MG63 (cell line): ENCODE data around the gene EXOSC7. TPM values are rescaled to one million over a fixed set of nuclear protein-coding genes. Genes with fewer than 3 reads are reported as not detected.
"Not testable (repeated sequence)": the region's sequence is repeated elsewhere in the genome, so short reads cannot be mapped to it uniquely, and the experiment has no call there.

Source experiments
- DNase-seq: peaks from one replicate; pipeline ENCODE4 v3.0.0-alpha.2; 2020
- H3K27me3 ChIP-seq: fragments of 250-450 bp; sonication (Bioruptor Pico); 2 replicates; pipeline ENCODE4 v1.5.1; 2020; ENCODE audit warnings: mild to moderate bottlenecking, moderate library complexity
- H3K36me3 ChIP-seq: fragments of 250-450 bp; sonication (Bioruptor Pico); 2 replicates; pipeline ENCODE4 v1.5.1; 2020; ENCODE audit warnings: mild to moderate bottlenecking, moderate library complexity
- H3K4me3 ChIP-seq: fragments of 250-450 bp; sonication (Bioruptor Pico); 2 replicates; pipeline ENCODE4 v1.5.1; 2020; ENCODE audit warnings: mild to moderate bottlenecking, moderate library complexity
- H3K9me3 ChIP-seq: fragments of 250-450 bp; sonication (Bioruptor Pico); 2 replicates; pipeline ENCODE4 v1.5.1; 2020; ENCODE audit warnings: mild to moderate bottlenecking, moderate library complexity
- total RNA-seq: library from RNA; depleted of rRNA; stranded (reverse); fragments of >200 nt; shearing (Covaris generic); gene quantifications from 2 replicates; pipeline ENCODE4 v1.2.3, GENCODE V29; 2014; ENCODE audit warnings: low replicate concordance; rRNA removed

The EXOSC7 gene
- 22.4 and 44.3 TPM in 2 replicates for total RNA-seq

DNA sequence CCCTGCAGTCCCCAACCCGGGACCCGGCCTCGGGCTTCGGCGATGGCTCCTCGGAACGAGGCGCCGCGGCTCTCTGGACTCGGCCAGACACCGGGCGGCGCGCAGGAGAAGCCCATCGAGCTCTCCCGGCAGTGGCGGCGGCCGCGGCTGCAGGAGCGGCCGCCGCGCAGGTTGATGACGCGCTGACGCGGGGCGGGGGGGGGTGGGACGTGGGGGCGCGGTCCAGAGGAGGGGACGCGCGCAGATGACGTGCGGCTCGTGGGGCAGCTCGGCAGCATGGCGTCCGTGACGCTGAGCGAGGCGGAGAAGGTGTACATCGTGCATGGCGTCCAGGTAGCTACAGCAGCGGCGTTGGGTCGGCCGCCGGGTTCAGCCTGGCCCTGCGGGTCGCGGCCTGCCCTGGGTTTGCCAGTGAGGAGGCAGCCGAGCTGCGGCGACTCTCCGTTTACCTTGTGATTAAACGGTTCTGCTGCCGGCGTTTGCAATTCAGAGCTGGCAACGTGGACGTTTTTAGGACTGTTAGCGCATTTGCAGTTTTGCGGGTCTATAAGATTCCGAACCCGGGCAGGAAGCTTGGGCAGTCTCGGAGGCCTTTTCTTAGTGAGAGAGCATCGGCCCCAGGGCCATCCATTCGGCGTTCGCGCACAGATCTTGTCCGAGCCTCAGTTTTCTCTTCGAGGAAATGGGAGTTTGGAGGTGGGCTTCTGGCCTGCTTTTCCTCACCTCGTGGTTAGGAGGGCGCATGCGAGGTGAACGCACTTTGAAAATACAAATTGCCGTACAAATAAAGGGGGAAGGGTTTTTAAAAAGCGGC, at the start of gene EXOSC7, which contains the start of gene ZDHHC3:
Gene EXOSC7 (plus strand): TSS at position 243 of the 814 bp plus-strand sequence. CDS start 34 bp downstream, at position 277.
Gene ZDHHC3 (minus strand): TSS at position 173 of the 814 bp plus-strand sequence. CDS start 16,738 bp downstream, outside the sequence.
- H3K9me3 ChIP-seq, result no peaks in the 10 kb centered on the region
- peak; percentile 76 for DNase-seq
- H3K36me3 ChIP-seq, result no peaks in the 10 kb centered on the region
- H3K4me3 ChIP-seq, result peak within 1 kb of the TSS; percentile 92
- H3K27me3 ChIP-seq, result no peaks in the 10 kb centered on the region

DNA sequence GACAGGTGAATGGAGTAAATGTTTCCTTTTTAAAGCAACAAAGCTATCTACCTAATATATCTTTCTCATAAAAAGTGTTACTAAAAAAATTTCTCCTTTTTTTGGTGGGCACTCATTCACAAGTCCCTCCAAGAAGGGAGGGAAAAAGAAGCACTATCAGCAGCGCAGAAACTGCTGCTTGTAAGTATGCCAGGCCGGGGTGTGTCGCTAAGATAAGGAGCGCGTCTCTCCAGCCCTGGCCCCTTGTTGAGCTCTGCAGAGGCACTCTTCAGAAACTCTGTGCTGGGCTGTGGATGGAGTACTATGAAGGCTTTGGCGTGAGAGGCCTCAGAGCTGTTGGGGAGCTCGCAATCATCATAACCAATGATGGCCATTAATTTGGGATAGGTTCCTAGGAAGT, 49.1 kb upstream of the EXOSC7 start:
- no peak overlapping the region for H3K4me3 ChIP-seq
- H3K27me3 ChIP-seq, result no peaks in the 10 kb centered on the region
- no peaks in the 10 kb centered on the region for H3K36me3 ChIP-seq
- no peak for DNase-seq
- no peaks in the 10 kb centered on the region for H3K9me3 ChIP-seq

DNA sequence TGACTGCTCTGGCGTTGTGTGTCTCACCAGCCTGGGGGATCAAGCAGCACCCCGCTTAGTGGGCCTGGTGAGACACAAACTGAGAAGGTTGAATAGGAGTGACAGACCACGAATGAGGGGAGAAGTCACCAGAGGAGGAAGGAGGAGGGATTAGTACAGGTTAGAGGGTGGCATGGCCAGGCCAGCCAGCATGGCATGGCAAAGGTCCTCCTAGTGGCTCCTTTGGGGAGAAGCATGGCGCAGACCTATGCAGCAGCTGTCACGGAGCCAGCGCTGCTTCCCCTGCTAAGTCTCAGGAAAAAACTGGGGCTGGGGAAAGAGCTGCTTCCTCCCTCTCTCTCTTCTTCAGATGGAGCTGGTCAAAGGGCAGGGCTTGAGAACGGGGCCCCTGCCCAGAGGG, 48.7 kb upstream of the EXOSC7 start:
- H3K9me3 ChIP-seq, result no peaks in the 10 kb centered on the region

DNA sequence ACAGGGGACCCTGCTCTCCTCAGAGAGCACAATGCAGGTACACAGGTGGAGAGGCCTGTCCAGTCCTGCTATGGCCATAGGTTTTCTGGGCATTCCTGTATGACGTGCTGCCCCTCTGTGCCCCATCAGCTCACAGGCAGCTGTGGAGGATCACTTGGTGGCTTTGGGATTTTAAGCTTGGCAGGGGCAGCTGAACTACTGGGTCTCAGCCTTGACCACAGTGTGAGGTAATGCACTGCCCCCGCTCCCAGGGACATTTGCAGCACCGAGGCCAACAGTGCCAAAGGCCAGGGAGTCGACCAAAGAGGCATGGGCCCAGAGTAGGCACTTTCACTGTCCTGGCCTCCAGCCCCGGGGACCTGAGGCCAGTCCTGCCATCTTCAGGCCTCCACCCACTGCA, 46.3 kb upstream of the EXOSC7 start:
- DNase-seq, result no peak
- Histone ChIP-seq H3K36me3 (no peaks in the 10 kb centered on the region), H3K27me3 (no peaks in the 10 kb centered on the region), H3K4me3 (no peak overlapping the region), H3K9me3 (no peaks in the 10 kb centered on the region)

More for the DNA sequence above, 48.7 kb upstream of the EXOSC7 start:
- Histone ChIP-seq H3K27me3 (no peaks in the 10 kb centered on the region), H3K4me3 (no peak overlapping the region), H3K36me3 (no peaks in the 10 kb centered on the region)
- no peak for DNase-seq

DNA sequence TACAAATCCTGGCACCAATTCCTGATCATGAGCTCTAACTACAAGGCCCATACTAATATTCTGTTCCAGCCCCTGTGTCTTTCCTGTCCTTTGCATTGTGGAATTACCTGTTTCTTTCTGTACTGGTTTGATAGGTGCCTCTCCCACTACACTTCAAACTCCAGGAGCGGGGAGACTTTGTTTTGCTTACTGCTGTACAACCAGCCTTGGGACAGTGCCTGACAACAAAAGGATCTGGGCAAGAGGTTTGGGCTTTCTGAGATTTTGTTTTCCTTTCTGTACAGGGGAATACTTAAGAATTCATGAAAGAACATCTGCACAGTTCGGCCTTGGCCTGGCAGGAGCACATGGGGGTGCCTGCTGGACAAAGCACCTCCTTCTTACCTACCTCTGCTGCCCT, 45.1 kb upstream of the EXOSC7 start:
- Histone ChIP-seq H3K4me3 (no peak overlapping the region), H3K27me3 (no peaks in the 10 kb centered on the region), H3K9me3 (no peaks in the 10 kb centered on the region), H3K36me3 (no peaks in the 10 kb centered on the region)
- DNase-seq, result no peak

DNA sequence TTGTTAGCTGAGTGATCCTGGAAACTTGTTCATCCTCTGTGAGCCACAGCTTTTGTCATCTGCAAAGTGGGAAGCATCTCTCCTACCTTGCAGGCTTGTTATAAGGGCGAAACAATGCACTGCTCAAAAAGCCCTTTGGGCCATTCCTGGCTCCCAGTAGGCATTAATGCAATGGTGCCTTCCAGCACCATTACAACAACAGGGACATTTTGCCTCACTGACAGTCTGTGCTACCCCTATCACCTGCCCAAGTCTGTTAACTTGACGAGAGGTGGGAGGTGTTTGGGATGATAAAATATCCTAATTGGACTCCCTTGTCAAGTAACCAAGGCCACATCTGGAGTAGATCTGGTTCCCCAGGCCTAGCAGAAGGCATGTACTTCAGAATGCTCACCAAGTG, 44.3 kb upstream of the EXOSC7 start:
- DNase-seq, result no peak
- Histone ChIP-seq H3K9me3 (no peaks in the 10 kb centered on the region), H3K4me3 (no peak overlapping the region), H3K36me3 (no peaks in the 10 kb centered on the region), H3K27me3 (no peaks in the 10 kb centered on the region)

DNA sequence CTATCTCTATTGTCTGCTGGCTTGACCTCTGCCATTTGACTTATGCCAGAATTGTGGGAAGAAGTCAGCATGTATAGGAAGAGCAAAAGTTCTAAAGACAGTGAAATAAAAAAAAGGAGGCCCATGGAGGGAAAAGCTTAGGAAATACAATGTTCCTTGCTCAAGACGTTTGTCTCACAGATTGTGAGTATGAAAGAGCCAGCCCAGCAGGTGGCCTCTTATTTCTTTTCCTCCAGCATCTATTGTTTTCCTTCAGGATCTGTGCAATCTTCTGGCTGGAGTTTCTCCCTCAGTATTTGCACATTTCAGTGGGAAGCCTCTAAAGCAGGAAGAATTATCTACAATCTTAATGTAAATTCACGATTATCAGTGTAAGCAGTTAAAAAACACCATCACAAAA, 43.8 kb upstream of the EXOSC7 start:
- no peaks in the 10 kb centered on the region for H3K36me3 ChIP-seq
- DNase-seq, result no peak
- H3K9me3 ChIP-seq, result no peaks in the 10 kb centered on the region
- H3K4me3 ChIP-seq, result no peak overlapping the region
- no peaks in the 10 kb centered on the region for H3K27me3 ChIP-seq

DNA sequence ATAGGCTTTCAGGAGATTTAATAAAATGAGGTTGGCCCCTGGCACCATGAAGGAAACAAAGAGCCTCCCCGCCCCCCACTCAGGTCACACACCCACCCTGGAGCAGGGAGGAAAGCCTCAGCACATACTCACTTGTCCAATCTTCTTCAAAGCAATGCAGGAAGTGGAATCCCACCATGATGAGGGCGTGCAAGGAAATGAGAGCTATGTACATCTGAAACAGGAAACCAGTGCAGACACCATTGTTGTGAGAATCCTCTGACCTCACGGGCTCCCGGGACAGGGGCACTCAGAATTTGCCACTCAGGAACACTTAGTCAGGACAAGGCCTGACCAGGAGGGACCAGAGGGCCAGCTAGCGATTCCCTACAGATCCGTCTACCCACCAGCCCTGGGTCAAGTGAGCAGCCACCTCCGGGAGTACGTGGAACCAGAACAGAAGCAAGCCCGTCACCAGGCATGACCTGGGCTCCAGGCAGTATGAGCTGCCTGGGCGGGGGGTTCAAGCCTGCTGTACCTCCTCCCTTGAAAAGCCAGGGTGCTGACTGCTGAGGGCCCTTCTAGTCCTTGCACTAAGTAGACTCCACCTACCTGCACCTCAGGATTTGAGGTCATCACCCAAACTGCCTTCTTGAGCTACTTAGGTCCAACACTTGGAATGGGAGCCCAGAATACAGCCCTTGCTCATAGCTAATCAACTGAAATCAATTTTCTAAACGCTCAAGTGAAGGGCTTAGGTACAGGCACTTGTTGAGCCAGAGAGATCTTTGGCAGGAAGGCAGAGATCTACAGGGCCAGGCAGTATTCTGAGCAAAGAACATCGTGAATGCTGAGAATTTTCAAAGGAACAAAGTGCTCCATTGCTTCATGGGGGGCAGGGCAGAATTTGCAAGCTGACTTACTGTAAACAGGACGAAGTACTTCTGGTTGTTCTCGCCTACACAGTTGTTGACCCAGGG, 42.8 kb upstream of the EXOSC7 start:
- H3K4me3 ChIP-seq, result no peak overlapping the region
- no peaks in the 10 kb centered on the region for H3K36me3 ChIP-seq
- no peaks in the 10 kb centered on the region for H3K27me3 ChIP-seq
- no peaks in the 10 kb centered on the region for H3K9me3 ChIP-seq
- no peak for DNase-seq

DNA sequence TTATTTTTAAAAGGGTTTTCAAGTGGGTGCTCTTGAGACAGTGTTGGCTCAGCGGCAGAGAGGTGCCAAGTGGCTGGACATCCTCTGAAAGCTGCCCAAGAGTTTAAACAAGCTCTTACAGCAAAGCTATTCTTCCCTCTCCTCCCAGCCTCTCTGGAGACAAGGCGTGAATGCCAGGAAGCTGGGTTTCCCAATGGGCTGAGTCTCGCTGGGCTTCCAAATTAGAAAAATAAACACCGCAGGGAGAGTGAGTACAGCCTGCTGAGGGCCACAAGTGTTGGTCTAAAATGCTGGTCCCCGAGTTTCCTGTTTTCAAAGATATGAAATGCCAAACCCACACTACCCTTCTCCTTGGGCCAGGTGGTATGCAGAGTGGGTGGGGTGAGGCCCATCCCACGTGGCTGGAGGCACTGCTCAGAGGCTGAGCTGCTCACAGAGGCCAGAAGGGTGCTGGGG, 36.4 kb upstream of the EXOSC7 start:
- DNase-seq, result peak; percentile 18

DNA sequence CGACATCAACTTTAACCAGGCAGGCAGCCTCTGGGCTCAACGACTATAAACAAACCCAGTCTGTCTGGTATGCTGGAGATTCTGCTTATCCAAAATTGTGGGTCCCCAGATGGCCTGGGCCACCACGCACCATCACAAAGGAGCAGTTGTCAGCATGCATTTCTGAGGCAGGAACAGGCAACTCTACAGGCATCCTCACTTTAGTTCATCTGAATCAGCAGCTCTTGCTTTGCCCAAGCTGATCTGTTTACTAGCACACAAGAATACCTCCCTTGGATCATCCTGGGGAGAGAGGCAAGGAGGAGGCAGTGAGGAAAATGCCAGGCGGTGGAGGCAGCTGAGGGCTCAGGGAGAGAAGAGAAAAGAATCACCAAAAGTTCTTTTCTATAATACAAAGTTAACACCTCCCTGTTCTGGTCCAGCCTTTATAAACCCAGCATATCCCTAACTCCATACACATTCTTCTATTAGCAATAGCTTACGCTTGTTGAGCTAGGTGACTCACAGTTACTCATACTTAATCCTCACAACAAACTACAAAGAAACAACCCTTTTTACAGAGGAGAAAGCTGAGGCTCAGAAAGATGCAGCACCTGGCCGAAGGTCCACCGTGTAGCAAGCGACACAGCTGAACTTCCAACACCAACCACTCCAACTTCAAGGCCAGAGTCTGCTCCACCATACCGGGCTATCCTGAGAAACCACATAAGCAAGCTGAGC, 33.7 kb upstream of the EXOSC7 start:
- H3K4me3 ChIP-seq, result no peak overlapping the region
- no peaks in the 10 kb centered on the region for H3K36me3 ChIP-seq
- H3K9me3 ChIP-seq, result no peaks in the 10 kb centered on the region
- H3K27me3 ChIP-seq, result no peaks in the 10 kb centered on the region
- DNase-seq, result no peak

More for the DNA sequence above, 36.4 kb upstream of the EXOSC7 start:
- Histone ChIP-seq H3K9me3 (no peaks in the 10 kb centered on the region), H3K4me3 (no peak overlapping the region), H3K36me3 (no peaks in the 10 kb centered on the region), H3K27me3 (no peaks in the 10 kb centered on the region)

DNA sequence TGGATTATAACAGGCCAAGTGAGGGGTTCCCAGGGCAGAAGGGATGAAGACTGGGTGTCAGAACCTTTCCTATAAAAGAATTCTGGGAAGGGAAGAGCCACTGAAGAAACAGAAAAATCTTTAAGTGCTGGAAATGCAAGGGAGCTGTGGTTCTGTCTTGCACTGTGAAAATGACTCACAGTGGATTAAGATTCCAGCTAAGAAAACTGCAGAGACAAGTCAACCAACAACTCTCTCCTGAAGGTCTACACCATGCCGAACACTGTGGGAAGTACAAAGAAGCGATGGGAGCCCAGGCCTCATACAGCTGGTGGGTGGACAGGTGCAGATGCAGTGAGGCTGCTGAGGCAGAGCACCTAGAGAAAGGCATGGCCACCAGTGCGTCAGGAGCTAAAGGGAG, 27.8 kb upstream of the EXOSC7 start:
- Histone ChIP-seq H3K36me3 (no peaks in the 10 kb centered on the region), H3K9me3 (no peaks in the 10 kb centered on the region), H3K4me3 (no peak overlapping the region), H3K27me3 (no peaks in the 10 kb centered on the region)
- DNase-seq, result no peak

DNA sequence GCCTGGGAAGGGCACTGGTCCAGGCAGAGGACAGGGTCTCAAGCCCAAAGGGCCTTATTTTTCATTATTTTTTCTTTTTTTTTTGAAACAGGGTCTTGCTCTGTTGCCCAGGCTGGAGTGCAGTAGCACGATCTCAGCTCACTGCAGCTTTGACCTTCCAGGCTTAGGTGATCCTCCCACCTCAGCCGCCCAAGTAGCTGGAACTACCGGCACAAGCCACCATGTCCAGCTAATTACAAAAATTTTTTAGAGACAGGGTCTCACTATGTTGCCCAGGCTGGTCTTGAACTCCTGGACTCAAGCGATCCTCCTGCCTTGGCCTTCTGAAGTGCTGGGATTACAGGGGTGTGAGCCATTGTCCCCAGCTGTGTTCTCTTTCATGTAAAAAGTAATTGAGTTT, 26.3 kb upstream of the EXOSC7 start:
- H3K4me3 ChIP-seq, H3K27me3 ChIP-seq, DNase-seq: not testable (repeated sequence)

DNA sequence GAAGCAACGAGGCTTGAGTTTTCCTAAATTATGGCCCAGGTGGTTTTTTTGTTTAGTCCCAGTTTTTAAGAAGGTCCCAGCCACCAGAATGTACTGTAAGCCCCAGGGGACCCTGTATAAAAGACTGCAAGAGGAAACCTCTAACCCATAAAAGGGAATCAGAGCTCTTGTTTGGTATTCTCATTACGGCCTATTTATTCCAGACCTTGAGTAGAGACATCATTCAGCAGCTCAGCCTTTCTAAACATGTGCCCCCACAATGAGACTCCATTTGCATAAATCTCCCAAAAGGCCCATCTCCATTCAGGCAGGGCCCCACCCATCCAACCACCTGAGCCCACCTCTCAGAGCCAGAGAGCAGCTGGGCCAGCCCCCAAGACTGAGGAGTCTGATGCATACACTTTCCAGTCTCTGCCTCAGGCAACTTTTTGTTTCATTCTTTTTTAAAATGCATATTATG, 25.7 kb upstream of the EXOSC7 start:
- Histone ChIP-seq H3K27me3 (no peaks in the 10 kb centered on the region), H3K4me3 (no peak overlapping the region), H3K9me3 (no peaks in the 10 kb centered on the region), H3K36me3 (no peaks in the 10 kb centered on the region)
- no peak for DNase-seq

More for the DNA sequence above, 26.3 kb upstream of the EXOSC7 start:
- H3K36me3 ChIP-seq, H3K9me3 ChIP-seq: not testable (repeated sequence)

DNA sequence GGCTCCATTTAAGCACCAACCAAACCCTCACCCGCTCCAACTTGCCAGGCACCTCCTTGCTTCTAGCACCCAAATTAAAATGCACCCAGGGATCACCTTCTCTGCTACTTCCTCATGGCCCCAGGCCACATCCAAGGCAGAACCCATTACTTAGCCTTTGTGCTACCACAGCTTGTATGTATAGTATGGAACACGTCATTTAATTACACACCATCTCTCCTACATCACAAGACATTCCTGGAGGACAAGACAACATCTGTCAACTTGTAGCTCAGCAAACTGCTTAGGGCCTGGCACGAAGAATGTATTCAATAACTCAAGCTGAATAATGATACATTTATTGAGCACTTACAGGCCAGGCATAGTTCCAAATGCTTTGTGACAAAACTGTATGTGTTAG, 23.4 kb upstream of the EXOSC7 start:
- Histone ChIP-seq H3K27me3 (no peaks in the 10 kb centered on the region), H3K4me3 (no peak overlapping the region), H3K36me3 (no peaks in the 10 kb centered on the region), H3K9me3 (no peaks in the 10 kb centered on the region)
- no peak for DNase-seq

DNA sequence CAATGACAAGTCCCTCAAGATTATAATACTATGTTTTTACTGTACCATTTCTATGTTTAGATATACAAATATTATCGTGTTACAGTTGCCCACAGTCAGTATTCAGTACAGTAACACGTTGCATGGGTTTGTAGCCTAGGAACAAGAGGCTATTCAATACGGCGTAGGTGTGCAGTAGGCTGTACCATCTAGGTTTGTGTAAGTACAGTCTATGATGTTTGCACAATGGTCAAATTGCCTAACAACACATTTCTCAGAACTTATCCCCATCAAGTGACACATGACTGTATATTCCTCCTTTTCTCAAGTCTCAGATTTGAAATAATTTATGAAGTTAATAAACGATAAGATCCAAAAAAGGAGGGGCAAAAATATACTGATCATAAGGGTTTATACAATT, 21.7 kb upstream of the EXOSC7 start:
- Histone ChIP-seq H3K36me3 (no peaks in the 10 kb centered on the region), H3K4me3 (no peak overlapping the region), H3K9me3 (no peaks in the 10 kb centered on the region), H3K27me3 (no peaks in the 10 kb centered on the region)
- no peak for DNase-seq

DNA sequence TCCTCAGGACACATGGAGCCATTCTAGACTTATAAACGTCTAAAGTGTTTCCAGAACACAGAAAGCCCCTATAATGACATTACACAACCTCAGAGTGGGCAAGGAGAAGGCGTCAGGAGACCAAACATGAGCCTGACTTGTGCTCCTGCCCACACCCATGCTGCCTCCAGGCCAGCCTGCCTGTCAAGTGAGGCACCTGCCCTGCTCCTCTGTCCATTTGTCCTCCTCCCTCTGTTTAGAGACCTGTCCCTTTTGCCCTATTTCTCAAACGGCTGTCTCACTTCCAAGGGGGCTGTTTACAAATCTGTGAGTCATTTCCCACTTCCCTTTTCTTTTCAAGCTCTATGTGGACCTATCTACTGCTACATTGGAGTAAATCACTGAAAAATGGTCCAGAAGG, 21.1 kb upstream of the EXOSC7 start:
- H3K4me3 ChIP-seq, result no peak overlapping the region
- H3K9me3 ChIP-seq, result no peaks in the 10 kb centered on the region
- H3K27me3 ChIP-seq, result no peaks in the 10 kb centered on the region
- DNase-seq, result no peak
- H3K36me3 ChIP-seq, result no peaks in the 10 kb centered on the region
